K562 (cell line): ENCODE data around the gene FES. TPM values are rescaled to one million over a fixed set of nuclear protein-coding genes. Genes with fewer than 3 reads are reported as not detected.
A peak's percentile ranks its signal among the peaks of the same experiment; 100 is the strongest.

Source experiments
- AFF1 ChIP-seq, 2 experiments: fragments of 450-650 bp; IDR thresholded peaks; 2 replicates each; pipeline ENCODE4 v1.6.1; 2018; ENCODE audit warnings: mild to moderate bottlenecking in 2 of 2, low read depth in 1 of 2; ENCODE audit not compliant: partially characterized antibody in 2 of 2
- CHD1 ChIP-seq: fragments of 200-600 bp; sonication (generic); IDR thresholded peaks from one replicate; pipeline ENCODE4 v1.6.1; 2012; ENCODE audit warnings: mild to moderate bottlenecking, moderate library complexity, low read length, inconsistent platforms
- COPS2 ChIP-seq: fragments of 450-650 bp; conservative IDR thresholded peaks from 2 replicates; pipeline ENCODE4 v1.6.1; 2016; ENCODE audit warnings: mild to moderate bottlenecking, moderate library complexity
- CREB5 ChIP-seq: fragments of 250-450 bp; sonication (Bioruptor Pico); IDR thresholded peaks from 2 replicates; pipeline ENCODE4 v1.5.0; 2020; ENCODE audit warnings: mild to moderate bottlenecking
- CTBP1 ChIP-seq: fragments of 450-650 bp; IDR thresholded peaks from 2 replicates; pipeline ENCODE4 v1.6.1; 2016; ENCODE audit warnings: borderline replicate concordance
- FOXM1 ChIP-seq, 2 experiments: fragments of 450-650 bp in 1 of 2; sonication (generic) in 1 of 2; formaldehyde crosslinking in 1 of 2; IDR thresholded peaks; 2 replicates each; pipeline versions ENCODE4 v1.6.1 to v1.9.0; 2017 to 2022; ENCODE audit warnings: low read depth in 2 of 2, mild to moderate bottlenecking in 2 of 2, missing genetic modification reagents in 1 of 2, moderate library complexity in 1 of 2
- HCFC1 ChIP-seq: IDR thresholded peaks from 2 replicates; pipeline ENCODE4 v1.6.1; 2012; ENCODE audit warnings: low read depth, low read length, improper control_type of control experiment
- HMGN3 ChIP-seq: IDR thresholded peaks from 2 replicates; pipeline ENCODE4 v1.6.1; 2011; ENCODE audit warnings: borderline replicate concordance, low read depth, mild to moderate bottlenecking, mixed read lengths, low read length; ENCODE audit not compliant: insufficient read length; ENCODE audit errors: extremely low read depth
- ID3 ChIP-seq, 2 experiments: fragments of 250-450 bp in 1 of 2; fragments of 450-650 bp in 1 of 2; sonication (Bioruptor Pico) in 1 of 2; IDR thresholded peaks; 2 replicates each; pipeline versions ENCODE4 v1.6.1 to v1.8.0; 2016 to 2021; ENCODE audit warnings: mild to moderate bottlenecking in 2 of 2, moderate library complexity in 2 of 2, missing compliant biosample characterization in 1 of 2, missing genetic modification characterization in 1 of 2
- JUND ChIP-seq, 2 experiments: IDR thresholded peaks; 2 replicates in 1 of 2; 3 replicates in 1 of 2; pipeline ENCODE4 v1.6.1; 2011; ENCODE audit warnings: borderline replicate concordance in 2 of 2, low read depth in 2 of 2, low read length in 2 of 2, improper control_type of control experiment in 1 of 2, missing biosample characterization in 1 of 2, missing genetic modification characterization in 1 of 2, missing genetic modification reagents in 1 of 2
- NR4A1 ChIP-seq, 2 experiments: fragments of 250-450 bp in 1 of 2; fragments of 450-650 bp in 1 of 2; sonication (Bioruptor Pico) in 1 of 2; IDR thresholded peaks; 2 replicates each; pipeline versions ENCODE4 v1.4.0 to v1.6.1; 2016 to 2020; ENCODE audit warnings: mild to moderate bottlenecking in 2 of 2, missing compliant biosample characterization in 1 of 2, missing genetic modification characterization in 1 of 2, moderate library complexity in 1 of 2
- POLR2AphosphoS5 ChIP-seq: IDR thresholded peaks from 2 replicates; pipeline ENCODE4 v1.6.1; 2011; ENCODE audit warnings: mild to moderate bottlenecking, low read depth, low read length, moderate library complexity; ENCODE audit not compliant: control insufficient read depth, insufficient read depth
- RAD21 ChIP-seq, 2 experiments: fragments of 250-450 bp in 1 of 2; fragments of 450-650 bp in 1 of 2; sonication (Bioruptor Pico) in 1 of 2; formaldehyde crosslinking in 1 of 2; IDR thresholded peaks in 1 of 2; conservative IDR thresholded peaks in 1 of 2; 2 replicates each; pipeline versions ENCODE4 v1.4.0 to v1.8.0; 2020 to 2022; ENCODE audit warnings: mild to moderate bottlenecking in 2 of 2, moderate library complexity in 1 of 2
- SMARCB1 ChIP-seq: IDR thresholded peaks from 2 replicates; pipeline ENCODE4 v1.6.1; 2011; ENCODE audit warnings: improper control_type of control experiment, low read depth; ENCODE audit not compliant: insufficient read length
- SOX6 ChIP-seq: fragments of 450-650 bp; IDR thresholded peaks from 2 replicates; pipeline ENCODE4 v1.6.1; 2014; ENCODE audit warnings: mild to moderate bottlenecking
- SP2 ChIP-seq: IDR thresholded peaks from 2 replicates; pipeline ENCODE4 v1.6.1; 2011; ENCODE audit warnings: mild to moderate bottlenecking, low read depth, low read length, moderate library complexity; ENCODE audit not compliant: poor library complexity, severe bottlenecking; ENCODE audit errors: extremely low read depth
- SPI1 ChIP-seq: IDR thresholded peaks from 2 replicates; pipeline ENCODE4 v1.6.1; 2011; ENCODE audit warnings: low read depth, low read length, control low read depth, borderline replicate concordance
- ZNF830 ChIP-seq: fragments of 250-450 bp; sonication (Bioruptor Pico); IDR thresholded peaks from 2 replicates; pipeline ENCODE4 v1.5.0; 2021; ENCODE audit warnings: mild to moderate bottlenecking
- polyA plus RNA-seq, 8 experiments: library from polyadenylated mRNA; depleted of rRNA in 4 of 8; stranded (reverse) in 5 of 8; unstranded in 3 of 8; fragments of >200 nt; fragmentation: Nextera tagmentation in 2 of 8; fragmentation: Illumina TruSeq in 1 of 8; extraction: Ambion mirVana in 2 of 8; extraction: Trizol in 1 of 8; gene quantifications; 2 replicates each; pipeline versions ENCODE4 v1.2.1 to v1.2.3, GENCODE V29; 2011 to 2014; ENCODE audit warnings: inconsistent platforms in 1 of 8, missing spikeins in 1 of 8
- total RNA-seq, 7 experiments: library from RNA; depleted of rRNA in 6 of 7; stranded (reverse); fragments of >200 nt in 6 of 7; fragmentation: Illumina TruSeq in 2 of 7; extraction: Trizol in 2 of 7; gene quantifications; 2 replicates each; pipeline versions ENCODE4 v1.2.1 to v1.2.3, GENCODE V29; 2011 to 2021; ENCODE audit warnings: low replicate concordance in 1 of 7

Gene FES
- total and polyA plus RNA-seq, 9 of the 15 experiments (the other 6 are each of a cell fraction or from before 2014, with no cell fraction given) = 0.38 to 2.6 (median 0.82) TPM

DNA sequence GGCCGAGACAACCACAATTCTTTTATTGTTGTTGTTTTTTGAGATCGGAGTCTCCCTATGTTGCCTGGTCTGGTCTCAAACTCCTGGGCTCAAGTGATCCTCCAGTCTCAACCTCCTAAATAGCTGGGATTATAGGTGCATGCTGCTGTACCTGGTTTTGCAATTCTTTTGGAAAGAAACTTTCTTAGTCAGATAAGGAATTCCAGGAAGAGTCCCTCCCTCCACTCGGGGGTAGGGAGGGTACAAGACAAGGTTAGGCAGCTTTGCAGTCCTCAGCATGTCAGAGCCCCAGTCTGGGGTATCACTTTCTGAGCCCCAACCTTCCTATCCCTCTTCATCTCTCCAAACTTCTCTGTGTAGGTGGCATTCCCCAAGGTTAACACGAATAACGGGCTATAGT is 49.7 kb upstream of the FES start (continued):
- TF ChIP-seq AFF1 (IDR thresholded peaks at IDR 0.05; ENCODE audit: low read depth in 1 of 2, partially characterized antibody in 2 of 2) = no peak
- no peak for TF ChIP-seq SP2
- TF ChIP-seq ID3 (CRISPR knock-in tag; IDR thresholded peaks at IDR 0.05) = no peak
- no peak for TF ChIP-seq ID3 (tag; IDR thresholded peaks at IDR 0.05)
- no peak for TF ChIP-seq HCFC1
- TF ChIP-seq CHD1 = no peak
- TF ChIP-seq RAD21 (CRISPR knock-in tag; conservative IDR thresholded peaks at IDR 0.05 in 1 of 2, IDR thresholded peaks at IDR 0.05 in 1 of 2) = no peak
- TF ChIP-seq ZNF830 (CRISPR knock-in tag) = no peak
- TF ChIP-seq SPI1 = no peak
- no peak for TF ChIP-seq POLR2AphosphoS5
- 0 out of 2 replicates have a peak, but pooled peaks have one; percentile 23 for TF ChIP-seq CTBP1
- no peak; the same call in 1 of the 2 replicates for TF ChIP-seq JUND (IDR thresholded peaks at IDR 0.05; ENCODE audit: borderline replicate concordance, low read depth, low read length)
- TF ChIP-seq JUND (tag; IDR thresholded peaks at IDR 0.05; ENCODE audit: borderline replicate concordance, low read depth, low read length) = peak; percentile 33; the same call in 1 of the 3 replicates
- TF ChIP-seq CREB5 (CRISPR knock-in tag) = no peak
- TF ChIP-seq COPS2 = no peak
- TF ChIP-seq HMGN3 = no peak
- peak; percentile 45; the same call in 1 of the 2 replicates for TF ChIP-seq SOX6
- no peak for TF ChIP-seq NR4A1 (CRISPR knock-in tag; IDR thresholded peaks at IDR 0.05)
- 0 out of 2 replicates have a peak, but pooled peaks have one; percentile 7 for TF ChIP-seq NR4A1 (tag; IDR thresholded peaks at IDR 0.05)
- no peak for TF ChIP-seq FOXM1 (IDR thresholded peaks at IDR 0.05; ENCODE audit: low read depth)
- TF ChIP-seq FOXM1 (CRISPR knock-in tag; IDR thresholded peaks at IDR 0.05; ENCODE audit: low read depth) = no peak
- no peak for TF ChIP-seq SMARCB1
